PC-3 (cell line): ENCODE results near the gene LRRC10B. TPM values are rescaled to one million over a fixed set of nuclear protein-coding genes. Genes with fewer than 3 reads are reported as not detected.
A peak's percentile ranks its signal among the peaks of the same experiment; 100 is the strongest.

ENCODE experiments used
- ATAC-seq: fragments of 200-7000 bp; cut with Tn5 transposase; 2 replicates; pipeline ENCODE4 v1.9.1; 2020; ENCODE audit warnings: mild to moderate bottlenecking, moderate library complexity
- BruUV-seq: library from RNA; stranded (reverse); fragments of 400-500 nt; replicated peaks from 2 replicates; lab custom pipeline; 2021; lab: Mats Ljungman, UMichigan
- CTCF ChIA-PET: fragments of 300-600 bp; sonication (Branson Sonifier 250); formaldehyde crosslinking; loops from one replicate; lab custom pipeline; 2022; ENCODE audit warnings: antibody characterized with exemption; lab: Charles Lee
- POLR2A ChIA-PET: fragments of 300-600 bp; sonication (Branson Sonifier 250); formaldehyde crosslinking; loops from one replicate; lab custom pipeline; 2022; ENCODE audit warnings: antibody characterized with exemption; ENCODE audit not compliant: unreplicated experiment; lab: Charles Lee
- DNase-seq: peaks from one replicate; pipeline ENCODE4 v3.0.0-alpha.2; 2015
- H2AFZ ChIP-seq: fragments of 300-600 bp; sonication (generic); 2 replicates; pipeline ENCODE4 v1.6.0; 2016; ENCODE audit warnings: antibody characterized with exemption, low read length
- H3F3A ChIP-seq: fragments of 300-600 bp; sonication (generic); one replicate; pipeline ENCODE4 v1.6.0; 2017; ENCODE audit warnings: antibody characterized with exemption, low read length, control low read depth, mild to moderate bottlenecking; ENCODE audit not compliant: unreplicated experiment
- H3K27ac ChIP-seq: fragments of 300-600 bp; sonication (generic); 2 replicates; pipeline ENCODE4 v1.5.1; 2016; ENCODE audit warnings: mild to moderate bottlenecking, low read length
- H3K27me3 ChIP-seq: fragments of 300-600 bp; sonication (generic); 2 replicates; pipeline ENCODE4 v1.6.1; 2016; ENCODE audit warnings: low read length, mixed read lengths
- H3K36me3 ChIP-seq: fragments of 300-600 bp; sonication (generic); 2 replicates; pipeline ENCODE4 v1.6.1; 2016; ENCODE audit warnings: low read depth, mixed run types, low read length, mixed read lengths
- H3K4me1 ChIP-seq: fragments of 300-600 bp; sonication (generic); 2 replicates; pipeline ENCODE4 v1.5.1; 2016; ENCODE audit warnings: low read length; ENCODE audit not compliant: insufficient read depth
- H3K4me2 ChIP-seq: fragments of 300-600 bp; sonication (generic); 2 replicates; pipeline ENCODE4 v1.6.0; 2016; ENCODE audit warnings: low read length
- H3K4me3 ChIP-seq: fragments of 300-600 bp; sonication (generic); 2 replicates; pipeline ENCODE4 v1.5.1; 2016; ENCODE audit warnings: mild to moderate bottlenecking, low read length, mixed read lengths
- H3K79me2 ChIP-seq: fragments of 300-600 bp; sonication (generic); 2 replicates; pipeline ENCODE4 v1.6.1; 2017; ENCODE audit warnings: low read length, mixed read lengths
- H3K9ac ChIP-seq: fragments of 300-600 bp; sonication (generic); 2 replicates; pipeline ENCODE4 v1.6.0; 2016; ENCODE audit warnings: mild to moderate bottlenecking, low read length
- H3K9me2 ChIP-seq: fragments of 300-600 bp; sonication (generic); replicated peaks from 2 replicates; pipeline ENCODE4 v1.6.1; 2016; ENCODE audit warnings: mixed run types, low read length, mixed read lengths
- H3K9me3 ChIP-seq: fragments of 300-600 bp; sonication (generic); 2 replicates; pipeline ENCODE4 v1.6.1; 2016; ENCODE audit warnings: low read length, mixed read lengths
- H4K20me1 ChIP-seq: fragments of 300-600 bp; sonication (generic); 2 replicates; pipeline ENCODE4 v1.6.1; 2016; ENCODE audit warnings: low read length, mixed read lengths
- CTCF ChIP-seq: fragments of 300-600 bp; sonication (generic); conservative IDR thresholded peaks from 2 replicates; pipeline ENCODE4 v1.5.1; 2017; ENCODE audit warnings: antibody characterized with exemption, low read depth, mild to moderate bottlenecking, low read length
- EZH2 ChIP-seq: fragments of 300-600 bp; sonication (generic); IDR thresholded peaks from one replicate; pipeline ENCODE4 v1.6.1; 2017; ENCODE audit warnings: antibody characterized with exemption, mild to moderate bottlenecking, low read length; ENCODE audit not compliant: unreplicated experiment
- EZH2phosphoT487 ChIP-seq: fragments of 300-600 bp; sonication (generic); IDR thresholded peaks from 2 replicates; pipeline ENCODE4 v1.6.1; 2018; ENCODE audit warnings: mild to moderate bottlenecking, antibody characterized with exemption, low read length, borderline replicate concordance
- intact Hi-C: fragments of 100-400 bp; cut with micrococcal nuclease; formaldehyde crosslinking; loops from 2 replicates; pipeline ENCODE4 v1.9.0; 2023
- total RNA-seq: library from RNA; depleted of rRNA; stranded (reverse); fragments of >200 nt; gene quantifications from 2 replicates; pipeline ENCODE4 v1.2.3, GENCODE V29; 2014

LRRC10B gene
- total RNA-seq, 1 experiment from 2014 or later: 0.55 TPM

GRCh38 chr11:61482513-61482912 lies 26.0 kb upstream of the LRRC10B start:
- Histone ChIP-seq H4K20me1 (no peaks in the 10 kb centered on the region), H3K27ac (no peak overlapping the region), H3K27me3 (no peaks in the 10 kb centered on the region), H3F3A (no peaks in the 10 kb centered on the region), H3K9ac (no peak overlapping the region), H3K36me3 (no peaks in the 10 kb centered on the region), H3K4me2 (no peak overlapping the region), H3K4me1 (peaks cover 26% of the 10 kb centered on the region), H2AFZ (no peak overlapping the region), H3K9me2 (no peaks in the 10 kb centered on the region), H3K79me2 (no peaks in the 10 kb centered on the region), H3K4me3 (no peak overlapping the region), H3K9me3 (no peaks in the 10 kb centered on the region)
- BruUV-seq: no TSS peak
- peak; percentile 27; the same call in 1 of the 2 replicates for ATAC-seq
- ChIA-PET CTCF (interaction anchor here (0.6 to 1.3 kb wide), 5 partner anchors 12 to 156 kb away, joined by 3 read pairs; no protein-coding TSS in a partner anchor), POLR2A (no interaction called here)
- TF ChIP-seq EZH2phosphoT487 (no peak), CTCF (peak; percentile 75)
- intact Hi-C loops: no loop called here
- peak; percentile 37 for DNase-seq

- H3K9ac ChIP-seq: no peak overlapping the region
- H3K4me2 ChIP-seq: no peak overlapping the region
- H3F3A ChIP-seq: no peaks in the 10 kb centered on the region
- CTCF ChIA-PET: no interaction called here
- H3K9me3 ChIP-seq: no peaks in the 10 kb centered on the region
- H2AFZ ChIP-seq: no peak overlapping the region
- H3K4me3 ChIP-seq: no peak overlapping the region
- ATAC-seq (no peak), DNase-seq (no peak)
- H3K9me2 ChIP-seq: no peaks in the 10 kb centered on the region
- peaks cover 46% of the 10 kb centered on the region for H3K4me1 ChIP-seq
- BruUV-seq: no TSS peak
- H4K20me1 ChIP-seq: no peaks in the 10 kb centered on the region
- no peaks in the 10 kb centered on the region for H3K27me3 ChIP-seq
- intact Hi-C loops: no loop called here
- TF ChIP-seq EZH2: no peak
- TF ChIP-seq CTCF: no peak
- no peak for TF ChIP-seq EZH2phosphoT487
- no peaks in the 10 kb centered on the region for H3K79me2 ChIP-seq
- H3K36me3 ChIP-seq: no peaks in the 10 kb centered on the region
- POLR2A ChIA-PET: interaction anchor here (0.7 kb wide), 1 partner anchor 65 kb away, joined by 3 read pairs; no protein-coding TSS in a partner anchor
- no peak overlapping the region for H3K27ac ChIP-seq
Observed at GRCh38 chr11:61484541-61484940, 24.0 kb upstream of the LRRC10B start.

DNA sequence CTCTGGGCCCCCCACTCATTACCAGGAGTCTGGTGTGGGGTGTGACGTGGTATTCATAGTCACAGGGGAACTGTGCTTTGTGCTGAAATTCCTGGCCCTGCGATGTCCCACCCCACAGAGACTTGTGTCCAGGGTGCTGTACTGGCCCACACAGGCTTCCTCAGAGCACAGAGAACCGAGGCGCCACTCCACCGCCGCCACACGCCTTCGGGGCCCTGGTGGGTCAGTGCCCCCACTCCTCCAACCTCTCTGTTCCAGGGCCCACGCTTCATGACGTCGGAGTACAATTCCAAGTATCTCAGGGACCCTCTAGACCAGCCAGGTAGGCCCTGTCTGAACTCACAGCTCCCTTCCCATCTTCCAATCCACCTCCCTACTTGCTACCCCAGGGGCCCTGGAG lies 23.5 kb upstream of the LRRC10B start:
- Histone ChIP-seq H3K36me3 (no peaks in the 10 kb centered on the region), H3K4me3 (no peak overlapping the region), H3F3A (no peaks in the 10 kb centered on the region), H4K20me1 (no peaks in the 10 kb centered on the region), H3K9me2 (no peaks in the 10 kb centered on the region), H3K9me3 (no peaks in the 10 kb centered on the region), H3K4me1 (peaks cover 51% of the 10 kb centered on the region), H3K27me3 (no peaks in the 10 kb centered on the region), H2AFZ (no peak overlapping the region), H3K4me2 (no peak overlapping the region), H3K9ac (no peak overlapping the region), H3K79me2 (no peaks in the 10 kb centered on the region), H3K27ac (no peak overlapping the region)
- CTCF ChIA-PET: no interaction called here
- no peak for DNase-seq
- POLR2A ChIA-PET: no interaction called here
- no peak for ATAC-seq
- intact Hi-C loops: no loop called here
- no TSS peak for BruUV-seq
- TF ChIP-seq EZH2: no peak
